CD4-positive, alpha-beta T cell treated with Interleukin-12 subunit alpha and Interleukin-12 subunit beta, for 1 hour (primary cell): Measurements from ENCODE around the gene TRAK1.

Experiments used
- DNase-seq: peaks from one replicate; pipeline ENCODE4 v3.0.0-alpha.2; 2020

TRAK1 gene

DNA sequence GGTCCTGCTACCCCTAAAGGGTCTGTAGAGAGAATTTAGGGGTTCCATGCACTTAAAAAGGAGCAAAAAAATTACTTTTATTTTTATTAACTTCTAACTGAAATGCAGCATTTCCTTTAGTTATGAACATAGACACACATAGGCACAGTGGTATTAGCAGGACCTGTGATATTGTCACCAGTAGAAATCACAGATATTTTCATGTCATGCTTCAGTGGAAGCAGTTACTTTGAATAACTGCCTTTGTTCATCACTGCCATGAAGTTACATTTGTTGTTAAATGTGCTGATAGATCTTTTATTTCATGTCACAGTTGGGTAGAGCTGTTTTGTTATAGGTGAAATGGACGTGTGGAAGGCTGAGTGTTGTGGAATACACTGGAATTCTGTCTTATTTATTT lies 37.4 kb downstream of the TRAK1 start:
- no peak for DNase-seq

DNA sequence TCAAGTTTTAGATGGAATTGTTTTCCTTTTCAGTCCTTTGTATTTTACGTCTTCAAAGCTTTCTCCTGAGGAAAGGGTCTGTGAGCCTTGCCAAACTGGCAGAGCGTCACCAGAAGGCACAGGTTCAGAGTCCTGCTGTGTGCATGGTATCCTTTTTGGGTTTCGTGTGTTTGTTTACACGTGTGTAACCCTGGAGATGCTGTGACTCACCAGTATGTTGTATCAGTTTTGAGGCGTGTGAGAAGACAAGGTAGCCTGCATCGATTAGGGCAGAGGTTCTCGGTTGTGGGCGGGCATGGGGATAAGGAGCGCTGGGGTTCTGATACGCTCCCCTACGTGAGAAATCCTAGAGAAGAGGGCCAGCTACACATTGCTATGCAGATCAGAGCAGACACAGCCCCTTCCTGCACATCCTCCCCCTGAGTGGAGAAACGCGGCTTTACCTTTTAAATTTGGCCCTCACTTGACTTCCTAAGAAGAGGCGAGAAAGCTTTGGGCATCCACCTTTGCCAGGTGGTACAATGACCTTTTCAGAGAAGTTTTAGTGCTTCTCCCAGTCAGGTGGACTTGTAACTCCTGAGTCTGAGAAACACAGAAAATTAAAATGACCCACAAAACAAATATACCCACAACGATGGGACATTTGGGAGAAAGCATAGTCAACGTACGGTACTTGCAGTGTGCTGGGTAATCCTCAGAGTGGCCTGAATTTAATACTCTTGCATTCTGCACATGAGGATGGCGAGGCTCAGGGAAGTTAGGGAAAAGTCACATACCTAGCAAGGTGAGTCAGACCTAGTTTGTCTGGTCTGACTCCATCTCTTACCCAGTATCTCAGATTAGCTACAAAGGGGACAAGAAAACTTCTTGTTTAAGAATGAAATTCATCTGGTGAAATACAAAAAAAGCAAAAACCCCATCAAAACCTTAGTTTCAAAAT lies 38.1 kb downstream of the TRAK1 start:
- no peak for DNase-seq

GRCh38 chr3:42130007-42130328 lies 38.8 kb downstream of the TRAK1 start:
- no peak for DNase-seq

- DNase-seq: no peak
Measured at GRCh38 chr3:42130329-42131070, 39.3 kb downstream of the TRAK1 start.

GRCh38 chr3:42133500-42134298 lies 42.5 kb downstream of the TRAK1 start:
- no peak for DNase-seq

GRCh38 chr3:42134867-42135464 lies 43.8 kb downstream of the TRAK1 start:
- no peak for DNase-seq

GRCh38 chr3:42139621-42140453 lies 48.7 kb downstream of the TRAK1 start:
- no peak for DNase-seq

DNA sequence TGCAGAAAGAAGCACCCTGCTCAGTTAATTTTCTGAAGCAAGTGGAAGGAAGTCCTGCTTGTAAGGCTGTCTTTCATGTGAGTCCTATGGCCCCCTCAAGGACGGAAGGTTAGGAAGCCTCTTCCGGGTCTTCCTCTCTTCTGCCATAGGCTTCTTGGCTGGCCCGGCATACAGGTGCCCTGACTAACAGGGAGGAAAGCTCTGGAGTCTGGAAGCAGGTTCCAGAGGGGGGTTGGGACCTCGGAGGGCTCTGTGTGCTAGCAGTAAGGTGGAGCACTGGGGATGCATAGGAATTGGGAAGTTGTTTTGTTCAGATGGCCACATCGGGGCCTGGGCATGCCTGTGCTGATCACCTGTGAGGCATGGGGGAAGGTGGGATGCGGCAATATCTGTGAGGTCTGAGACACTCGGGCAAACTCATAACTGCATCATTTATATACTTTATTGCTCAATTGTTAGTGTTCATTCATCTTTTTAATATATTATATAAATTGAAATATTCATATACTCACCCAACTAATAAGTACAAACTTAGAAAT lies 49.6 kb downstream of the TRAK1 start:
- no peak for DNase-seq

DNA sequence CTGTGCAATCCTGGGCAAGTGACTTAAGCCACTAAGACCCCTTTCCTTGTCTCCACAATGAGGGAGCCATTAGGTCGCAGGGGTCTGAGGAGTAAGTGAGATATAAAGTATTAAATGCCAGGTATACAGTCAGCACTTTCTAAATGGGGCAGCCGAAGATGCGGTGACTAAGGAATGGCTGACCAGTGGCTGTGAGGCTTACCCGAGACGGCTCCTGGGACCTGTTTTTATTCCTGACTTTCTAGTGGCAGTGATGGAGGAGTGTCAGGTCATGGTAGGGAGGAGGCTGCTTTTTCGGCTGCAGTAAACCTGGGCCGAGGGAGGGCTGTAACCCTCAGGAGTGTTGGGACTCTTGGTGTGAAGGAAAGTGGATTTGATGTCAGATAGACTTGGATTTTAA lies 52.3 kb downstream of the TRAK1 start:
- DNase-seq: no peak

DNA sequence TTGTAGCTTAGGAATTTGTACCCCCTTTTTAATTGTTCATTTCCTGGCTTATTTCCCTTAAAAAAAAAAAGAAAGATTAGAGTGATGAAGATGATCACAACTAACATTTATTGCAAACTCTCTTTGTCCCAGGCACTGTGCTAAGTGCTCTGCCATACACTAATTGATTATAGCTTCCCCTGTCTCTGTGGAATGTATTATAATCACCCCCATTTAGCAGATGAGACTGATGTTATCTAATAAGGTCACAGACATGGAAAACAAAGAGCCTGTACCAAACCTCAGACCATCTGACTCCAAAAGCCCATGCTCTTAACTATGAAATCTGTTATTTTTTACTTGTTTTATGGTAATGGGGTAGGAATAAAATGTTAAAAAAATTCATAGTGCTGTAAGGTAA lies 53.1 kb downstream of the TRAK1 start:
- DNase-seq: no peak

- no peak for DNase-seq
Measured at GRCh38 chr3:42148086-42148848, 57.1 kb downstream of the TRAK1 start.

DNA sequence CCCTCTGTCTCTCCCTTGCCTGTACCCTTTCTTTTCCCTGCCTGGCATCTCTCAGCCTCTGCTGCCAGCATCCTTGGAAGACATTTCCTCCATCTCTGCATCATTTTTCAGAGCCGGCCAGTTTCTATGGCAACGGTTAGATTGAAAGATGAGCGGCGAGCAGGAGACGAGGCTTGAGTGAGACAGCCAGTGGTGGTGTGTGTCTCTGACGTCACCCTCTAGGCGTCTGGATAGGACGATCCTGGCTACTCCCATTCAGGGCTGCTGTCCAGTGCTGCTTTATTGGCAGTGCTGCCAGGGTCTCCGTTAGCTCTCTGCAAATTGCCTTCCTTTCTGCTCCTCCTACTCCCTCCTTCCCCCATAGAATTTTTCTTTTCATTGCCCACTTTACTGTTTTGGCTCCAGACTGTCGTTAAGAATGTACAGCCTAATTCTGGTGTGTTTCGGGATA lies 57.9 kb downstream of the TRAK1 start:
- no peak for DNase-seq

DNA sequence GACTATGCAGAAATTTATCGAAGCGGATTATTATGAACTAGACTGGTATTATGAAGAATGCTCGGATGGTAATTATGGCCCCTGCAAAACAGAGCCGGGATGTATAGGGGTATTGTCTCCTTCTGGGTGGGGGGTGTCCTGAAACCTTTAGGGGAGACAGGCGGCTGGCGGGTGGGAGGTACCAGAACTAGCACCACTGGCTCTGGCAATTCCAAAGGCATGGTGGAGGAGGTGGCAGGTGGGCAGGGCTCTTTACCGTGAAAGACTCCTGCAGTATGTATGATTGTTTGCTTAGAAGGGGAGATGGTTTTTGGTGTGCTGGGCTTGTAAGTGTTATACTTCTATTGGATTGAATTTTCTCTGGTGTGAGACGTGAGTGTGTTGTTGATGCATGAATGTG lies 58.4 kb downstream of the TRAK1 start:
- DNase-seq: no peak

DNA sequence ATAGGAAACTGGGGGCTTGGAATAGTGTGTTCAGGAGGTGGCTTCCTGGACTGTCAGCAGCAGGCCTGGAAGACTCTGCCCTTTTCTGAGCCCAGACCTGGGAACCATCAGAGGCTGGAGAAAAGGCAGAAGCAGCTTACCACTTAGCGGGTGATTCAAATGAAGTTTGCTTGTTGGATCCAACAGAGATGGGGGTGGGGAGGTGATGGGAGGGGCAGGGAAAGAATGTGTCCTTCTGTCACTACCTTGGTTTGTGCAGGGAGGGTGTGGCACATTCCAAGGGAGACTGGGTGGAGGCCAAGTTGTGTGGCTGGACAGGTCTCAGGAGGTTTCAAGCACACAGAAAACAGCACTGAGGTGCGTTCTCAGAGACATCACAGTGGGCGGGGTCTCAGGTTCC lies 58.8 kb downstream of the TRAK1 start:
- no peak for DNase-seq

DNA sequence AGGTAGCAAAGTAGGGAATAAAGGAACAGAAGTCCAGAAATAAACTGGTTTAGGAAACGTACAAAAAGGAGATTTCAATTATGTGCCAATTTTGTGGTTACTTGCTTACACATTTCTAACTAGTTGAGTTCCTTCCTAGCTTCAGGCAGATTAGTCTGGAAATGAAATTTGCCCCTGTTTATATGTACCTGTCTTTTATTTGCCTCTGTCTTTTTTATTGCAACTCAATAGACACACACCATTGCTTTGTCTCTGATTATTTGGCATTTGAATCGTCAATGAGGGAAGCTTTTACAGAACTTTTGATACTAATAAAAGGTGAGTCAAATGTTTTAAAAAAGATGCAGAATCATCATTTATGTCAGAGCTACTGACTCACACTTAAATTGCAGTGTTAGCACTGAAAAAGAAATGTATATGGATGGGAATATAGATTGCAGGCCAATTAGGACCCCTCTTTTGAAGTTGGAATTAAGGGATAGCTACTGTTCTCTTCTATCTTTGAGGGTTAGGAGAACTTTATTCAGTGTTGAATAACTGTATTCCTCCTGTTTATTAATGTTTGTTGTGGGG lies 60.5 kb downstream of the TRAK1 start:
- no peak for DNase-seq

- DNase-seq: no peak
Measured at GRCh38 chr3:42152193-42152592, 61.0 kb downstream of the TRAK1 start.

DNA sequence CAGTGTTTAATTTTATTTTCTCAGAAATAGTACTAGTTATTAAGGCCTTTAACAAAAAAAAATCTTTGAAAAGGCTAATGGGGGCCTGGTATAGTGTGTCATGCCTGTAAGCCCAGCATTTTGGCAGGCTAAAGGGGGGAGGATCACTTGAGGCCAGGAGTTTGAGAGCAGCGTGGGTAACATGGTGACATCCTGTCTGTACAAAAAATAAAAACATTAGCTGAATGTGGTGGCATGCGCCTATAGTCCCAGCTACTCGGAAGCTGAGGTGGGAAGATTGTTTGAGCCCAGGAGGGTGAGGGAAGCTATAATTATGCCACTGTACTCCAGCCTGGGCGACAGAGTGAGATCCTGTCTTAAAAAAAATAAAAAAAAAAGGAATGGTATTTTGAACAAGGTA lies 61.9 kb downstream of the TRAK1 start:
- DNase-seq: no peak

GRCh38 chr3:42157540-42158538 lies 66.7 kb downstream of the TRAK1 start:
- DNase-seq: no peak

DNA sequence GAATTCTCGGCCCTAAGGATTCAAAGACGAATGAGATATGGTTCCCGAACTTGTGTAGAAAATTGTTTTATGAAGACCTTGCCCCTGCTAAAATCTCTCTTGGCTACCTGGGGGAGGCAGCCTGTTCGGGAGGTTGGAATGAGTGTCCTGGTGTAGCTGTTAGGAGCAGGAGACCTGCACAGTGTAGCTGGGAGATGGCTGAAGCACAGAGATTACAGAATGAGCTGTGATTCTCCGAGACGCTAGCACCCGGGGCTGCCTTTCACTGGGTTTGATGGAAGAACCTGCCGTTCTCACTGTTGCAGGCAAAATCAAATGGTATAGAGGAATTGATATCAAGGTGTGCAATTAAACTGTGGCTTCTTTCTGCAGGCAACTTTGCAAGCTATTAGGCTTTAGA lies 68.0 kb downstream of the TRAK1 start:
- DNase-seq: no peak
